ENCODE results near the gene DMAP1. TPM values are rescaled to one million over a fixed set of nuclear protein-coding genes. Genes with fewer than 3 reads are reported as not detected.

Gene DMAP1
- total and polyA plus RNA-seq, 2 of the 8 experiments (the other 6 are each of a cell fraction or from before 2014, with no cell fraction given), result 36.4 to 42.4 TPM

GRCh38 chr1:44267438-44267837 is 54.2 kb downstream of the DMAP1 start (continued):
- TF ChIP-seq HDAC2 (IDR thresholded peaks at IDR 0.05; ENCODE audit: borderline replicate concordance in 1 of 2, low read depth in 2 of 2, low read length in 2 of 2) (no peak), ASH2L (IDR thresholded peaks at IDR 0.05; ENCODE audit: low read length) (no peak), NRF1 (IDR thresholded peaks at IDR 0.05; ENCODE audit: low read depth, low read length) (no peak), JUN (IDR thresholded peaks at IDR 0.05; ENCODE audit: low read depth, low read length) (no peak), KDM4A (IDR thresholded peaks at IDR 0.05; ENCODE audit: low read depth, low read length, severe bottlenecking) (no peak), BCL11A (IDR thresholded peaks at IDR 0.05; ENCODE audit: low read depth in 2 of 2, low read length in 2 of 2) (no peak), CBX8 (IDR thresholded peaks at IDR 0.05; ENCODE audit: borderline replicate concordance, low read depth, low read length) (no peak), CBX5 (IDR thresholded peaks at IDR 0.05; ENCODE audit: low read depth, low read length) (no peak)

Measured in H1 (cell line).